H9 (cell line): ENCODE results near the gene ST6GALNAC3. TPM values are rescaled to one million over a fixed set of nuclear protein-coding genes. Genes with fewer than 3 reads are reported as not detected.

Experiments
- DNase-seq: peaks from one replicate; pipeline ENCODE4 v3.0.0-alpha.2; 2017
- H2AFZ ChIP-seq: one replicate; pipeline ENCODE4 v1.6.1; 2013; ENCODE audit warnings: mild to moderate bottlenecking, low read length, control low read depth, moderate library complexity
- H2AK5ac ChIP-seq: 2 replicates; pipeline ENCODE4 v1.6.1; 2013; ENCODE audit warnings: low read length, control low read depth, mixed read lengths; ENCODE audit not compliant: insufficient read length
- H2BK120ac ChIP-seq: one replicate; pipeline ENCODE4 v1.6.1; 2013; ENCODE audit warnings: low read depth, mild to moderate bottlenecking, low read length, control low read depth, inconsistent platforms; ENCODE audit not compliant: poor library complexity, severe bottlenecking
- H2BK12ac ChIP-seq: 2 replicates; pipeline ENCODE4 v1.6.1; 2013; ENCODE audit warnings: low read length, control low read depth, mixed read lengths, low read depth; ENCODE audit not compliant: insufficient read length
- H2BK15ac ChIP-seq: 2 replicates; pipeline ENCODE4 v1.6.1; 2013; ENCODE audit warnings: low read depth, low read length, control low read depth
- H2BK20ac ChIP-seq: one replicate; pipeline ENCODE4 v1.6.1; 2013; ENCODE audit warnings: low read depth, mild to moderate bottlenecking, low read length, control low read depth, inconsistent platforms; ENCODE audit not compliant: poor library complexity, severe bottlenecking
- H2BK5ac ChIP-seq: 2 replicates; pipeline ENCODE4 v1.6.1; 2013; ENCODE audit warnings: low read length, control low read depth, mixed read lengths; ENCODE audit not compliant: insufficient read length
- H3K14ac ChIP-seq: 2 replicates; pipeline ENCODE4 v1.6.1; 2013; ENCODE audit warnings: low read length, control low read depth; ENCODE audit not compliant: insufficient read depth
- H3K18ac ChIP-seq: 2 replicates; pipeline ENCODE4 v1.6.1; 2013; ENCODE audit warnings: low read depth, mild to moderate bottlenecking, mixed read lengths, low read length, control low read depth; ENCODE audit not compliant: insufficient read length
- H3K23ac ChIP-seq: 2 replicates; pipeline ENCODE4 v1.6.1; 2013; ENCODE audit warnings: low read length, control low read depth, mixed read lengths, low read depth; ENCODE audit not compliant: insufficient read length
- H3K23me2 ChIP-seq: 2 replicates; pipeline ENCODE4 v1.6.1; 2013; ENCODE audit warnings: low read depth, mild to moderate bottlenecking, mixed read lengths, low read length, control low read depth; ENCODE audit not compliant: insufficient read length, poor library complexity, severe bottlenecking
- H3K27ac ChIP-seq: 2 replicates; pipeline ENCODE4 v1.5.1; 2013; ENCODE audit warnings: low read length, control low read depth, mixed read lengths, low read depth; ENCODE audit not compliant: insufficient read length
- H3K27me3 ChIP-seq: 2 replicates; pipeline ENCODE4 v1.6.1; 2013; ENCODE audit warnings: low read length, control low read depth, inconsistent platforms; ENCODE audit not compliant: insufficient read depth
- H3K4ac ChIP-seq: 2 replicates; pipeline ENCODE4 v1.6.1; 2013; ENCODE audit warnings: low read depth, mild to moderate bottlenecking, control low read depth, inconsistent platforms, low read length, moderate library complexity
- H3K4me1 ChIP-seq: 2 replicates; pipeline ENCODE4 v1.6.1; 2013; ENCODE audit warnings: low read length, control low read depth, inconsistent platforms; ENCODE audit not compliant: insufficient read depth
- H3K4me2 ChIP-seq: 2 replicates; pipeline ENCODE4 v1.6.1; 2013; ENCODE audit warnings: low read length, control low read depth, mixed read lengths; ENCODE audit not compliant: insufficient read length, insufficient read depth
- H3K56ac ChIP-seq: 2 replicates; pipeline ENCODE4 v1.6.1; 2013; ENCODE audit warnings: low read depth, mild to moderate bottlenecking, mixed read lengths, low read length, control low read depth; ENCODE audit not compliant: insufficient read length
- H3K79me1 ChIP-seq: 2 replicates; pipeline ENCODE4 v1.6.1; 2013; ENCODE audit warnings: low read depth, mild to moderate bottlenecking, moderate library complexity, low read length, control low read depth, inconsistent platforms; ENCODE audit not compliant: insufficient read depth, poor library complexity, severe bottlenecking
- H3K79me2 ChIP-seq: 2 replicates; pipeline ENCODE4 v1.6.1; 2013; ENCODE audit warnings: low read length, control low read depth, inconsistent platforms; ENCODE audit not compliant: insufficient read depth
- H3K9ac ChIP-seq: 2 replicates; pipeline ENCODE4 v1.6.1; 2013; ENCODE audit warnings: low read length, control low read depth, mixed read lengths; ENCODE audit not compliant: insufficient read length; ENCODE audit errors: extremely low read depth
- H3K9me3 ChIP-seq: one replicate; pipeline ENCODE4 v1.6.1; 2013; ENCODE audit warnings: low read depth, low read length, inconsistent platforms; ENCODE audit not compliant: control insufficient read depth
- H3T11ph ChIP-seq: one replicate; pipeline ENCODE4 v1.6.1; 2013; ENCODE audit warnings: mild to moderate bottlenecking, low read length, control low read depth, inconsistent platforms
- H4K20me1 ChIP-seq: one replicate; pipeline ENCODE4 v1.6.1; 2013; ENCODE audit not compliant: control insufficient read depth, insufficient read length, insufficient read depth
- H4K5ac ChIP-seq: 2 replicates; pipeline ENCODE4 v1.6.1; 2013; ENCODE audit warnings: low read depth, mild to moderate bottlenecking, mixed read lengths, low read length, control low read depth; ENCODE audit not compliant: insufficient read length
- H4K8ac ChIP-seq: replicated peaks from 2 replicates; pipeline ENCODE4 v1.6.1; 2013; ENCODE audit warnings: low read length, control low read depth, mixed read lengths, low read depth; ENCODE audit not compliant: insufficient read length
- H4K91ac ChIP-seq: 2 replicates; pipeline ENCODE4 v1.6.1; 2013; ENCODE audit warnings: low read depth, mild to moderate bottlenecking, moderate library complexity, mixed read lengths, low read length, control low read depth; ENCODE audit not compliant: insufficient read length
- H3K27ac Mint-ChIP-seq, 3 experiments: 2 replicates in 2 of 3; 3 replicates in 1 of 3; pipeline ENCODE4 v1.8.0; 2020 to 2021; ENCODE audit warnings: mixed read lengths in 3 of 3, mild to moderate bottlenecking in 1 of 3, moderate library complexity in 1 of 3
- H3K27me3 Mint-ChIP-seq: 2 replicates; pipeline ENCODE4 v1.8.0; 2021; ENCODE audit warnings: low read depth, mild to moderate bottlenecking, moderate library complexity, mixed read lengths
- H3K36me3 Mint-ChIP-seq, 3 experiments: 2 replicates in 2 of 3; 3 replicates in 1 of 3; pipeline ENCODE4 v1.8.0; 2020 to 2021; ENCODE audit warnings: low read depth in 3 of 3, mixed read lengths in 3 of 3; ENCODE audit not compliant: insufficient read depth in 1 of 3
- H3K4me1 Mint-ChIP-seq, 2 experiments: 2 replicates each; pipeline ENCODE4 v1.8.0; 2020; ENCODE audit warnings: mixed read lengths in 2 of 2
- H3K4me3 Mint-ChIP-seq, 2 experiments: 2 replicates in 1 of 2; 3 replicates in 1 of 2; pipeline ENCODE4 v1.8.0; 2020 to 2021; ENCODE audit warnings: mild to moderate bottlenecking in 2 of 2, mixed read lengths in 2 of 2, moderate library complexity in 1 of 2
- H3K9me3 Mint-ChIP-seq, 2 experiments: 2 replicates in 1 of 2; 3 replicates in 1 of 2; pipeline ENCODE4 v1.8.0; 2020; ENCODE audit warnings: mild to moderate bottlenecking in 2 of 2, mixed read lengths in 2 of 2, moderate library complexity in 1 of 2
- CTCF ChIP-seq: fragments of 200-600 bp; sonication (generic); conservative IDR thresholded peaks from 3 replicates; pipeline ENCODE4 v1.8.0; 2021; ENCODE audit warnings: antibody characterized with exemption, mild to moderate bottlenecking
- WGBS: extraction: QIAGEN DNeasy Blood & Tissue Kit; methylation state at CpG from one replicate; pipeline ENCODE4 v1.1.7; 2013; ENCODE audit warnings: missing lambda C conversion rate, low lambda C conversion rate, mixed read lengths; ENCODE audit not compliant: insufficient read length; ENCODE audit errors: extremely low coverage; 5-methylcytosine and 5-hydroxymethylcytosine counted together
- total RNA-seq: library from RNA; stranded (reverse); gene quantifications from 2 replicates; pipeline ENCODE4 v1.2.1, GENCODE V29; 2021

The ST6GALNAC3 gene
- total RNA-seq, 1 experiment from 2014 or later: 11.2 TPM

- Histone ChIP-seq H3K9ac (no peak overlapping the region), H4K8ac (no peak overlapping the region), H3K23me2 (no peaks in the 10 kb centered on the region), H2BK20ac (no peak overlapping the region), H3K79me2 (no peaks in the 10 kb centered on the region), H2BK120ac (no peak overlapping the region), H3K79me1 (no peaks in the 10 kb centered on the region), H4K91ac (no peak overlapping the region), H3K23ac (no peak overlapping the region), H3K56ac (no peak overlapping the region), H3K14ac (no peak overlapping the region), H4K5ac (no peak overlapping the region), H3K4me2 (no peak overlapping the region), H3K27me3 (no peaks in the 10 kb centered on the region), H4K20me1 (no peaks in the 10 kb centered on the region), H3K27ac (no peak overlapping the region), H3K18ac (no peak overlapping the region), H2AK5ac (no peak overlapping the region), H2AFZ (no peak overlapping the region), H3K9me3 (peaks cover 5% of the 10 kb centered on the region), H2BK5ac (no peak overlapping the region), H2BK15ac (no peak overlapping the region), H2BK12ac (no peak overlapping the region), H3T11ph (no peak overlapping the region), H3K4ac (no peak overlapping the region), H3K4me1 (no peaks in the 10 kb centered on the region)
- WGBS: no CpG with 5 or more reads among the region's 3 CpGs
- no peaks in the 10 kb centered on the region for H3K4me1 Mint-ChIP-seq
- H3K9me3 Mint-ChIP-seq: peaks cover 14 to 21% of the 10 kb centered on the region in 2 experiments
- H3K27me3 Mint-ChIP-seq: no peaks in the 10 kb centered on the region
- TF ChIP-seq CTCF: no peak
- peaks cover 4 to 17% (median 14%) of the 10 kb centered on the region in 3 experiments for H3K36me3 Mint-ChIP-seq
- H3K4me3 Mint-ChIP-seq: no peak overlapping the region
- no peak overlapping the region for H3K27ac Mint-ChIP-seq
- no peak for DNase-seq
Observed at GRCh38 chr1:76593618-76594017, 519.1 kb downstream of the ST6GALNAC3 start.
